Activated gamma-delta T cell treated with Interleukin-2 at 50 U/mL for 16 hours (primary cell): Measurements from ENCODE around the gene FOXE3.

ENCODE experiments used
- DNase-seq: peaks from one replicate; pipeline ENCODE4 v3.0.0-alpha.2; 2020

Gene FOXE3

DNA sequence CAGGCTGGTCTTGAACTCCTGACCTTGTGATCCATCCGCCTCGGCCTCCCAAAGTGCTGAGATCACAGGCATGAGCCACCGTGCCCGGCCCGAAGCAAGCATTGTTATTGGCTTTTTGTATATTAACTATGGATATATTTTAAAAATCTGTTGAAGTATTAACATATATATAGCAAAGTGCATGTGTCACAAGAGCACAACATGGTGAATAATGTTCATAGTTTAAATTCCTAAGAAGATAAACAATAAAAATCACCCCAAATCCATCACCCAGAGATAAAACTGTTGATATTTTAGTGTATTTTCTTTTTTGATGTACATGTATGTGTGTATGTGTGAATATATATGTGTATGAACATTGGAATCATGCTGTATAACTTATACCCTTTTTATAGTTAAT lies 9.1 kb upstream of the FOXE3 start:
- no peak for DNase-seq

DNA sequence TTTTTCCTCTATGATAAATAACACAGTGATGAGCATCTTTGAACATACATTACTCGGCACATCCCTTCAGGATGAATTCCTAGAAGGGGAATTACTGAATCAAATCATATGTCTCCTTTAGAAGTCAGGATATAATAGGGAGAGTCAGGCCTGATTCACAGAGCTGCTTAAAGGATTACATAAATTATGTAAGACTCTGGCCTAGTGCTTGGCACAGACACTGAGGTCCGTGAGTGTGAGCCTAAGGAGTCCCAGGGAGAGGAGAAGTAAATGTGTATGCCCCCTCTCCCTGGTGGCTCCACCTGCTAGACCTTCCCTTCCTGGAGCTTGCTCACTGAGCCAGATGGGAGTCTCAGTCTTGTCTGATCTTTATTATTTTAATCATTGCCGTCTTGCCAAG lies 8.6 kb upstream of the FOXE3 start:
- DNase-seq, result no peak

DNA sequence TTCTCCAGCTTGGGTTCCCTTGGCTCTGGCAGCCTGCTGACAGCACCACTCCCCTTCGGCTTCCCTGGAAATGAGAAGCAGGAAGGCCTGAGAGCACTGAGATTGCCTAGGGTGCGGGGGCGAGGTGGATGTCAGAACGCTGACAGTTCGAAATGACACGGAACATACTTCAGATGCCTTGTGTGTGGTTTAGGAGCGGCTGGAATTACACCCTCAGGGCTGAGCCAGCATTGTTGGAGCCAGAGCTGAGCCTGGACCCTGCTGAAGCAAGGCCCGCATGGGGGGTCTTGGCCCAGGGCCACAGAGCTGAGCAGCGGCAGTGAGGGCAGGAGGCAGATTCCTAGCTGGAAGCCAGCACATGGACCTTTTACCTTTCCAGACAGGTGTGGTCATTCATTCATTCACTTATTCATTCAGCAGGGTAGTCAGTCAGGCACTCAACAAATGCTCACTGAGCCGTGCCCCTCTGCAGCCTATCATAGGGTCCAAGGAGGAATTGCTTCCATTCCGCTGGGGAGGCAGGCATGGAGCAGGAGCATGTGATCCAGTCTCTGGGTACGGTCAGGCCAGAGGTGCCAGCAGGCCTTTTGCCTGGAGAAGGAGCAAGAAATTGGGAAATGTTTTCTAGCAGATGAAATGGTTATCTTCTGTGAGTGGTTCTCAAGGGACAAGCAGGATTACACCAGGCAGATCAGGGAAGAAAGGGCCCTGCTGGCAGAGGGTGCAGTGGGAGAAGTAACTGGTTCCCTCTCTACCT lies 6.6 kb upstream of the FOXE3 start:
- DNase-seq, result no peak

DNA sequence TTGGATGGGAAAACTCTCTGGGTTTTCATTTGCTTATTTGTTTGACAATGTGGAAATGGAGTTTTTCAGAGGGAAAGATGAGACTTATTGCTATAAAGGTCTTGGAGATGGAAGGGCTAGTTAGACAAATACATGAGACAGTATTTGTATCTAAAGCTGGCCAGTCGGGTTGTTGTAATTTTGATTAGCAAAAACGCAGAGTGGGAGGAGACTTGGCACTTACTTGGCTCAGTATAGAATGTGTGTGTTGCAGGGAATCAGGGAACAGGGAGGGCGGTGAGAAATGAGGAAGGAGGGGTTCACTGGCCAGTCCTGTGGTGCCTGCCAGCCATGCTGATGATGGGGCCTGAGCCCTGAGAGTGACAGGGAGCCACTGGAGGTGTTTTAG lies 6.0 kb upstream of the FOXE3 start:
- no peak for DNase-seq

DNA sequence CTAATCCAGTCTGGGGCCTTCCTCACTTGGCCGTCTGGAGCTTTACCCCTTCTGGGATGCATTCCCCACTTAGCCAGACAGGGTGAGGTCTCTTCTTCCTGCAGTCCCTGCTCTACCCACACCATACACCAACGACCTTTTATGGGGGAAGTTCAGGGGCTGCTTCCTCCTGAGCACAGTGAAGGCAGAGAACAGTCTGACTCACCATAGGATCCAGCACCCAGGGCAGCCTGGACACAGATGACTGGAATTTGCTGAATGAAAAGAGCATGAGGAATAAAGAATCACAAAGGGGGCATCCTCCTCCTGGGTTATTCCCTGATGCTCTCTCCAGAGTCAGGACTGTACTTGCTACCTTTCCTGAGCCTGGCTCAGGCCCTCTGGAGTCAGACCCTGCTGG lies 4.6 kb upstream of the FOXE3 start:
- no peak for DNase-seq

DNA sequence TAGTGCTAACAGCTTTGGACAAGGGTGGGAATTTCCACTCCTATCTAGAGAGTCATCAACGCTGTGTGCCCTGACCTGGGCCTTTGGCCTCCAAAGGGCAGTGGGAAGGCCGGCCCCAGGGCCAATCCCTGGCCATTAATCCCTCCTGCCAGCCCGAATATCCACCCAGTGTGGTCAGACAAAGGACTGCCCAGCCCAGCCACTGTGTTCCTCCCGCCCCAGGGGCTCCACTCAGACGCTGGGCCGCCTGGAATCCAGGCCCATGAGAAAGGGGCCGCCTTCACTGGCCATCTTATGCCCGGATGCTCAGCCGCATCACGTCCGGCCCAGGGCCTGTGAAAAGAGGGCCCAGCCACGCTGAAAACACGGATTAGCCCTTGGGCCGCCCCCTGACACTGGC lies 3.6 kb upstream of the FOXE3 start:
- DNase-seq, result no peak

DNA sequence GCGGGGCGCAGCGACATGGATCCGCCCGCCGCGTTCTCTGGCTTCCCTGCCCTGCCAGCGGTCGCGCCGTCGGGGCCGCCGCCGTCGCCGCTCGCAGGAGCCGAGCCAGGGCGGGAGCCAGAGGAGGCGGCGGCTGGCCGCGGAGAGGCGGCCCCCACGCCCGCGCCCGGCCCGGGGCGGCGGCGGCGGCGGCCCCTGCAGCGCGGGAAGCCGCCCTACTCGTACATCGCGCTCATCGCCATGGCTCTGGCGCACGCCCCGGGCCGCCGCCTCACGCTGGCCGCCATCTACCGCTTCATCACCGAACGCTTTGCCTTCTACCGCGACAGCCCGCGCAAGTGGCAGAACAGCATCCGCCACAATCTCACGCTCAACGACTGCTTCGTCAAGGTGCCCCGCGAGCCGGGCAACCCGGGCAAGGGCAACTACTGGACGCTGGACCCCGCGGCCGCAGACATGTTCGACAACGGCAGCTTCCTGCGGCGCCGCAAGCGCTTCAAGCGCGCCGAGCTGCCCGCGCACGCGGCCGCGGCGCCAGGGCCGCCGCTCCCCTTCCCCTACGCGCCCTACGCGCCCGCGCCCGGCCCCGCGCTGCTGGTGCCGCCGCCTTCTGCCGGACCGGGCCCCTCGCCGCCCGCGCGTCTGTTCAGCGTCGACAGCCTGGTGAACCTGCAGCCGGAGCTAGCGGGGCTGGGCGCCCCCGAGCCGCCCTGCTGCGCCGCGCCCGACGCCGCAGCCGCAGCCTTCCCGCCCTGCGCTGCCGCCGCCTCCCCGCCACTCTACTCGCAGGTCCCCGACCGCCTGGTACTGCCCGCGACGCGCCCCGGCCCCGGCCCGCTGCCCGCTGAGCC lies 459 bp downstream of the FOXE3 start:
- DNase-seq, result no peak

DNA sequence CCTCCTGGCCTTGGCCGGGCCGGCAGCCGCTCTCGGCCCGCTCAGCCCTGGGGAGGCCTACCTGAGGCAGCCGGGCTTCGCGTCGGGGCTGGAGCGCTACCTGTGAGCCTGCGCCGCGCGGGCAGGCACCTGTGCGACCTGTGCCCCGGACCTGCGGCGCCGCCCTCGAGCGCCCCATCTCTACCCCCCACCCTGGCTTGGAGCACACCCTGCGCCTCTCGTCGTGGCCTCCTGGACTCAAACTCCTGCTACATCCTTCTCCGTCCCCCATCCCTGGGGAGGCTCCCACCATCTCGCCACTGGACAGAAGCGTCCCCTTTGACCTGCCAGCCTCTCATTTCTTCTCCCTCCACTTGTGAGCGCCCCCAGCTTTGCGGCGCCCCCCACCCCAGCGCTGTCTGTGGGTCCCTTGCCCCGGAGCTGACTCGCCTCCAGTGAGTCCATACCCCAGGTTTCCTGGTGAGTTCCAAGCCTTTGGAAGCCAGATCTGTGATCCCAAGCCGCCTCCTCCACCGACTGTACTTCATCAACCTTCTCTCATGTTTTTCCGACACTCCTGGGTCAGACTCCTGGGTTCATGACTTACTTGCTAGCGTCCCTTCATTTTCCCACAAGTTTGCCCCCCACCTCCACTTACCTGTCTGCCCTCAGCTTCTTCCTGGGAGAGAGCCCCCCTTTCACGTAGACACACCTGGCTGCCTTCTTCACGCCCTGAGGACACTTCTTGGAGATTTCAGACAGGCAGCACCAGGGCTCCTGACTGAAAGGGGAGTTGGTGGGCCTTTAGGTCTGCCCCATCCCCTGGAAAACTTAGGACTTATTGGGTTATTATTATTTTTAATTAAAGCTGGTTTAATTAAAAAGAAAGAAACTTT lies 1.3 kb downstream of the FOXE3 start:
- no peak for DNase-seq

DNA sequence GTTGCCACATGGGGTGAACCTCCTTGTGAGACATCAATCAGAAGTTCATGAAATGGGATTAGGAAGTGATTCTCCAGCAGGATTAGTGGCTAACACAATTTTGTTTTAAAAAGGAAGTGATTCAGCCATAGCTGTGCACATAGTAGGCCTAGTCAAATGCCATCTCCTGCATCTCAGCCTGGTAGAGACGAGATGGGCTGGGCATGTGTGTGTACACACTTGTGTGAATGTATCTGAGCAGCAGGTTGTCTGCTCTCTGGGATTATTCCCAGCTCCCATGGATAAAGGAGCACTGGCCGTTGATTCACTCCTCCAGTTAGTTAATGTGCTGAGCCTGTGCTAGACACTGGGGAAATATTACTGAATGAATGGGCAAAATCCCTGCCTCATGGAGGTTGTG lies 2.0 kb downstream of the FOXE3 start:
- DNase-seq, result no peak

DNA sequence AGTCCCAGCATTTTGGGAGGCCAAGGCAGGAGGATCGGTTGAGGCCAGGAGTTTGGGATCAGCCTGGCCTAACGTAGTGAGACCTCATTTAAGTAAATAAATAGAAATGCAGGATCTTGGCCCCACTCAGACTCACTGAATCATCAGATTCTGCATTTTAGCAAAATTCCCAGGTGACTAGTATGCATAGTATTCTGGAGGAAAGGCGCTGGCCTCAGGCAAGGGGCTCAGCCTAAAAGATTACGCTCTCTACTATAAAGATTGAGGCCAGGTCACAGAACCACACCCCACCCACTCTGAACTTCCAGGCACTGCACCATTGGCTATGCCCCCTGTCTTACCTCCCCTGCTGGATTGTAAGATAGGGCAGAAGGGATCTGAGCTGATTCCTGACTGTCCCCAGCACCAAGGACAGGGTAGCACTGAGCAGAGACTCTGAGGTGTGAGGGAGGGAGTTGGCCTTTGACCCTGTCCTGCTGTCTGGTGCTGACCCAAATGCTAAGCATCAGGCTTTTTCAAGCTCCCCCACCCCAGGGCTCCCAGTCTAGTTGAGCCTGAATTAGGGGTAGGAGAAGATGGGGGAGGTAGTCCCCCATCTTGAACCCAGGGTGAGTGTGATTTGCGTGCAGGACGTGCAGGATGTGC lies 2.7 kb downstream of the FOXE3 start:
- DNase-seq, result no peak

DNA sequence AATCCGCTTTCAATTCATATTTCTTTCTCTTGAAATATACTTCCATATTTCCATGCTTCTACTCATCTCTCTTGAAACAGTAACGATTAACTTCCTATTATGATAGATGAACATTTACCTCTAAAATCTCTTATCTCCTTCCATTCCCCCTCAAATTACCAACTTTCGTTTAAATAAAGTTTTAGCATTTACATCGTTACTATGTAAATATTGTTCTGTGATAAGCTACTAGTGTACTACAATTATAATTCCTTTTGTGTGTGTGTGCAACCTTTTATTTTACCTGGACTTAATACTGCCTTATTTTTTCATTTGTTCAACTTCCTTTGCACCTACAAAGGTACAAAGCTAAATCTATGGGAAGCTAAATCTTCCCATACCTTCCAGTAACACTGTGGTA lies 4.5 kb downstream of the FOXE3 start:
- DNase-seq, result no peak

DNA sequence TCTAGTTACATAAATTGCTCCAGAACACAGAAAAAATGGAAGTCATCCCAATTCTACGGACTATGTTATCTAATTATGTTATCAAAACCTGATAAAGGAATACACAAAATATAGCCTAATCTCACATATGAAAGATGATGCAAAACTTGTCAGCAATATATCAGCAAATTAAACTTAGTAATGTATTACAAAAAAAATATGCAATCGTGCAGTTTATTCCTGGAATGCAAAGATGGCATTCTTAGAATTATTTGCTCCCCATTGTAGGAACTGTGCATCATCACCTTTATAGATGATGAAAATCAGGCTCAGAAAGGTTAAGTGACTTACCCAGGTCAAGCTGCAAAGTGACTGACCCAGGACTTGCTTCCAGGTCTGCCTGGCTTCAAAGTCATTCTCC lies 7.8 kb downstream of the FOXE3 start:
- DNase-seq, result no peak

DNA sequence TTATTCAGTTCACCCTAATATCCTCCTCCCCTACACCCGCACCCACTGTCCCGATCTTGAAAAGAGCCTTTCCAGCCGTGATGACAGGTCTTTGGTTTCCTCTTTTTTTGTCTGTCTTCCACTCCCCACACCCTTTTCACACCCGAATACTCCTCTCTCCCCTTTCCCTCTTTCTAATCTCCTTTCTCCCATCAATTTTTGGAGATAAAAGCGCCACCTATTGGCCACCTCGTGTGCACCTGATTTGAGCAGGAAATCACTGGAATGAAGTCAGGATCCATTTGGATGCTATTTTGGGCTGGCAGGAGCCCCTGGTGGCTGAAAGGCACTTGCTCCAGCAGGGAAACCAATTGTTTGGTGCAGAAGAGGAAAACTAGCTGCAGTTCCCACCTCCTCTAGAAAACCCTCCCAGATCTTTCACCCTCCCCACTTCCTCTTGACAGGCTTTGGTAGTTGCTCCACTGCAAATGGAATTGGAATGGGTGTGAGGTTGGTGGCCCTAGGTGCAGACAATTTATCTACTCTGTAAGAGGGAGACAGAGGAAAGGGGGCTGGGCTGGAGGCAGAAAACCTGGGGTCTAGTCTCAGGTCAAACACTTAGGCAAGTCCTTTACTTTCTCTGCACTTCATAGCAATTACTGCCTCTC lies 8.4 kb downstream of the FOXE3 start:
- no peak for DNase-seq

DNA sequence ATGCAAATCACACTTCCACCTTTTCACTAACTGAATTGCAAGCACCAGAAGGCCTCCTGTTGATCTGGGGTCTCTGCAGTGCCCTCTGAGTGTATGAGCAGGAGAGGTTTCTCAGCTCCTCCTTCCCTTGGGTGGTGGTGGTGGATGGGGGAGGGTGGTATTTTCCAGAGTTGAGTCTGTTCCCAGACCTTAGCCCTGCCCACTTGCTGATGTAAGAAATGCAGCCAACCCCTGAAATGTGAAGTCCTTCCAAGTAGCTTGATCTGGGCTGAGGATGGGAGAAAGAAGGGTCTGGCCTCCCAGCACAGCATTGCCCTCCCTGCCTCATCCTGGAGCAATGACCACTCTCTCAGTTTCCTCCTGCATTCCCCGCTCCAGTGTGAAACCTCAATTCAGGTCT lies 15.4 kb downstream of the FOXE3 start:
- DNase-seq, result no peak

DNA sequence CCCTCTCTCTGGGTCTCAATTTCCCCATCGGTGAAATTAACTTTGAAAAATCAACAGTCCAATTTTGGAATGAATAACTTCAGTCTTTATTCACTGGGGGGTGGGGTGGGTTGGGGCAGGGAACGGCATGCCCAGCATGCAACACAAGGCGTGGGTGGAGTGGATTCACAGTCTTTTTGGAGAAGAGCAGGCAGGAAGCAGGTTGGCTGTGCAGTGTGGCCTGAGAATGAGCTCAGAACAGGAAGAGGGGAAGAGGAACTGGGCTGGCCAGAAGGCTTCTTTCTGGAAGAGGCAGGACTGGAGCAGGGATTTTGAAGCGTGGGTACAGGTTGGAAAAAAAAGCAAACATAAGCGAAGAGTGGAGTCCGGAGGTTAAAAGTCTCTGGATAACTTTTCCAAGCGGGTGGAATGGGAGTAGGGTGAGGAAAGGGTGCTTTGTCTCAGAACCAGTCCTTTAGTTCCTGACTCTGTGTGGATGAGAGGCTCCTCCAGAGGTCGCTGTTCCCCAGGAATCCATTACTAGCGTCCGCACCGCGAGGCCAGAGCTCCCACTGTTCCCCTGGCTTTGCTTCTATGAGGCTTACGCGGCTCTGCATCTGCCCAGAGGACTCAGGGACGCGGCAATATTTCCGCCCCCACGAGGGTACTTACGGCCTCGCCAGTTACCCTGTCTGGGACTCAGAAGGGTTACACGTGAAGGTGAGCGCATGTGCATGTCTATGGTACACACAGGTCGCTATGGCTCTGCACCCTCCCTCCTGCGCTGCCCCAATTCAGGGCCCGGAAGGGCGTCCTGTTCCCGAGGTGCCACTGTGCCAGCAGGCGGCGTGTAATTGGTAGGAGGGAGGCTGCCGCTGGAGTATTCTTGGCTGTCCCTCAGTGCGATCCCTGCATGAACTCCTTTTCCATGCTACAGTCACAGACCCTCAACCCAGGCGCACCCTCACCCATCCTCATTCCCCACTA lies 16.3 kb downstream of the FOXE3 start:
- DNase-seq, result peak; percentile 44

DNA sequence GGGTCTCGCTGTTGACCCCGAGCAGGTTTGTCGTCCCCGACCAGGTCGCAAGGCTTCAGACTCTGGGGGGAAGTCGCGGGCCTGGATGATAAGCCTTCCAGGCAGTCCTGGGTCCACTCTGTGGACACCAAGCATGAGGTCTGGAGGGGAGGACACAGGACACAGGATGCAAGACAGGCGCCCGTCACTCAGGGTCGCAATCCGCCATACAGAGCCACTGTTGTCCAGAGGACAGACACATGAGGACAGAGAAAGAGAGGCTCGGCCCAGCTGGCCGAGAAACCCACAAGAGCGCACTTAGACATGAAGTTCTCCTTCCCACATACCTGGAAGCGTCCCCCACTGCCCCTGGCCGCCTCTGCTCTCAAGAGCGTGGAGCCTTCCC lies 16.9 kb downstream of the FOXE3 start:
- DNase-seq, result no peak

DNA sequence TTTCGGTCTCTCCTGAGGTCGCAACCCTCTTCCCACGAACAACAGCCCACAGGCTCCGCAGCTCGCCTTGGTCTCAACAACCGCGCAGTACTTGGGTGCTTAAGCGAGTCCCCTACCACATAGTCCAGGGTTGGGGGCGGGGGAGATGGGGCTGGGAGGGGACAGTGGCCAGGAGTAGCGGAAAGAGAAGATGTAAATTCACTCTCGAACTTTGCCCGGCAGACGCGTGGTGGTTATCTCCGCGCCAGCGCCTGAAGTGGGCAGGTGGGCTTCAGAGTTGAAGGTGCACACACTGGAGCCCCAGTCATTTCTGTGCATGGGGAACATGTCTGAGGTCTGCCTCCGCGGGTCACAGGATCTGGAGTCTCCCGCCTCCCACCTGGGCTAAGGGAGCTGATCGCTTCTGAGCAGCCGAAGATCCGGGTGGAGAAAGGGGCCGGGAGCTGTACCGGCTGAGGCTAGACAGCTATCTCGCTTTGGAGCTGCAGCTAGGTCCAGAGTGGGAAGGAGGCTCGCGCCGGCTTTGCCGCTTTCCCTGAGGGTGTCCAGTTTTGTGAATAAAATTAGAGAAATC lies 17.5 kb downstream of the FOXE3 start:
- DNase-seq, result no peak

DNA sequence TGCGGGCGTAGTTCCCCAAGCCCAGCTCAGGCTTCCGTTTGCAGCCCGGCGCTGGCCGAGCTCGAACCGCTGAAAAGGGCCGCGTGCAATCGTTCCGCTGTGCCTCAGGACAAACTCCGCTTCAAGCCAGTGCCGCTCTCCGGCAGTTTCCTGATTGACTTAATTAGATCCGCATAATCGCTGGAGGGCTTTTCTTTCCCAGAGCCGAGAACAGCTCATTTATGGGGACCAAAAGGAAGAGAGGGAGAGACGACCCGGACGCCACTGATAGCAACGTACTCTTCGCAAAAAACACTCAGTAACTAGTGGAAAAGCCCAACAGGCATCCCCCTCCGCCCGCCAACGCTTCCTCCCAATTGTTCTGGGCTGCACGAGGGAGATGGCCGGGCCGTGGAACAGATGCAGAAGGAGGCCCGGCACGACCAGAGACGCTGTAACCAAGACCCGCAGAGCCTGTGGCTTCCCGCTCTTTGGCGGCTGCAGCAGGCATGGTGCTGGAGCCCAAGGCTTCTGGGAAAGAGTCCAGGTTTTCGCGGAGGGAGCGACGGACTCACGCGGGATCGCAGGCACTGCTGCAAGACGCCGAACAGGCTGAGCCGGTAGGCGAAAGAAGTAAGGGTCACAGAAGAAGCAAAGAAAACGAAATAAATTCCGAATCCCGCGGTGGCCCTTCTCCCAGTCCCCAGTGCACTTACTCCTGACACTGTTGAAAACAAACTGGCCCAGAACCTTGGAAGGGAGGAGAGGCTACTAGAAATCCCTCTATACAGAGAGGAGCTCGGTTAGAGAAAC lies 18.2 kb downstream of the FOXE3 start:
- no peak for DNase-seq

DNA sequence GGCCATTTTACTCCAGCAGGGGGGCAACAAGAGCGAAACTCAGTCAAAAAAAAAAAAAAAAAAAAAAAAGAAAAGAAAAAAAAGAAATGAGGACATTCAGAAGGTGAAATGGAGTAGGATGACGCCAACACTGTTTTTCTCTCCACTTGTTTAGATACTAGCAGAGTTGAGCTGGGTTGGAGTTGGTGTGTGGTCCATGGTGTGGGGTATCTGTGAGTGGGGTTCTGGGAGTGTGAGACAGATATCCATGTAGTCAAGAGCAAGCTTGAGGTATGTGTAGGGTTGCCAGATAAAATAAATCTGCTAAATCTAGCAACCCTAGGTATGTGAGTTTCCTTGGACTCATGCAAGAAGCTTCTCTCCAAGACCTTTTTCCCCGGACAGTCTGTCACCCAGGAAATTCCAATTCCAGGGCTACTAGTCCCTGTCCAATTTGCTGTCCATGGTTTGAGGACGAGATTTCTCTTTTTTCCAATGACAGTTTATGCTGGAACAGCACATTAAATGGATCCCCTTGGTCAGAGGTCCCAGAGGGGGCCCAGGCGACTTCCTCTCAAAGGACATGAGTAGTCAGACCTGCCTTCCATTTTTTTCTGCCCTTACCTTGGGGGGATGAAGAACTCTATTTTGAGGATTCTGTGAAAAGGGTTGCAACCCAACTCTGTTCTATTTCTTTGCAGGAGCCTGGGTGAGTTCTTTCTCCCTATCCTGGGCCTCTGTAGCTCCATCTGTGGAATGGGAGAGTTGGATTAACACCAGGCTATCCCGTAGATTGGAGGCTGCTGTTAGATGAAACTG lies 19.6 kb downstream of the FOXE3 start:
- no peak for DNase-seq
